ENCODE measurements around the gene SUN5. TPM values are rescaled to one million over a fixed set of nuclear protein-coding genes. Genes with fewer than 3 reads are reported as not detected.

The SUN5 gene
- total and polyA plus RNA-seq, 4 donors, result not detected

GRCh38 chr20:32983459-32984112, 20.6 kb downstream of the SUN5 start:
- Histone ChIP-seq H3K9ac (ENCODE audit: low read depth in 1 of 2, low read length in 2 of 2) (no peak overlapping the region), H3K27me3 (ENCODE audit: control insufficient read depth in 4 of 4, insufficient read depth in 4 of 4, low read length in 3 of 4) (no peaks in the 10 kb centered on the region), H3K9me3 (ENCODE audit: control insufficient read depth in 4 of 4, low read length in 3 of 4) (no peaks in the 10 kb centered on the region), H3K36me3 (ENCODE audit: control insufficient read depth in 4 of 4, insufficient read depth in 3 of 4, low read depth in 1 of 4, low read length in 3 of 4) (no peaks in the 10 kb centered on the region), H3K27ac (ENCODE audit: low read depth in 1 of 2, low read length in 2 of 2) (no peak overlapping the region), H3K4me3 (ENCODE audit: low read depth in 1 of 3, low read length in 3 of 3) (no peak overlapping the region), H3K4me1 (ENCODE audit: control insufficient read depth in 4 of 4, insufficient read depth in 4 of 4, low read length in 3 of 4) (no peaks in the 10 kb centered on the region)
- TF ChIP-seq MAX (IDR thresholded peaks at IDR 0.05), result no peak
- TF ChIP-seq FOXA1 (IDR thresholded peaks at IDR 0.05), result no peak
- TF ChIP-seq RAD21 (IDR thresholded peaks at IDR 0.05), result no peak
- no peak for TF ChIP-seq HNF4A (conservative IDR thresholded peaks at IDR 0.05)
- no peak for TF ChIP-seq ATF3 (IDR thresholded peaks at IDR 0.05)
- no peak for TF ChIP-seq SP1 (IDR thresholded peaks at IDR 0.05)
- no peak for TF ChIP-seq CTCF (IDR thresholded peaks at IDR 0.05; ENCODE audit: low read depth, low read length, missing input control)
- no peak for TF ChIP-seq YY1 (IDR thresholded peaks at IDR 0.05)
- no peak for TF ChIP-seq ZBTB33 (IDR thresholded peaks at IDR 0.05)
- no peak for TF ChIP-seq GABPA (IDR thresholded peaks at IDR 0.05 in 1 of 2, conservative IDR thresholded peaks at IDR 0.05 in 1 of 2)
- no peak for TF ChIP-seq RXRA (IDR thresholded peaks at IDR 0.05)
- TF ChIP-seq TAF1 (conservative IDR thresholded peaks at IDR 0.05), result no peak
- no peak for TF ChIP-seq NR2F2 (IDR thresholded peaks at IDR 0.05)
- no peak for TF ChIP-seq EGR1 (IDR thresholded peaks at IDR 0.05; ENCODE audit: low read depth in 2 of 2)
- TF ChIP-seq HNF4G (IDR thresholded peaks at IDR 0.05), result no peak
- TF ChIP-seq JUND (IDR thresholded peaks at IDR 0.05), result no peak
- no peak for TF ChIP-seq REST (IDR thresholded peaks at IDR 0.05)
- TF ChIP-seq FOXA2 (IDR thresholded peaks at IDR 0.05), result no peak
- WGBS, result 85% methylated on average over 12 of the region's 12 CpGs
- no peak for DNase-seq (ENCODE audit: low spot score)
